HL-60 (cell line): Measurements from ENCODE around the gene ARMC9.

Experiments
- DNase-seq, 2 experiments: peaks; one replicate each; pipeline ENCODE4 v3.0.0-alpha.2; 2010 to 2020; ENCODE audit warnings: low read depth in 1 of 2, low spot score in 1 of 2
- H3K27ac ChIP-seq: fragments of 250-450 bp; sonication (Bioruptor Pico); replicated peaks from 2 replicates; pipeline ENCODE4 v1.5.1; 2020; ENCODE audit warnings: mild to moderate bottlenecking, moderate library complexity
- H3K27me3 ChIP-seq: fragments of 250-450 bp; sonication (Bioruptor Pico); 2 replicates; pipeline ENCODE4 v1.5.1; 2021; ENCODE audit warnings: mild to moderate bottlenecking, moderate library complexity; ENCODE audit not compliant: insufficient read depth, poor library complexity, severe bottlenecking
- H3K4me3 ChIP-seq: replicated peaks from 2 replicates; pipeline ENCODE4 v1.5.1; 2011; ENCODE audit warnings: mild to moderate bottlenecking, control low read depth, low read length; ENCODE audit not compliant: insufficient read depth
- GABPA ChIP-seq: IDR thresholded peaks from 2 replicates; pipeline ENCODE4 v1.6.1; 2012; ENCODE audit warnings: low read depth
- POLR2AphosphoS5 ChIP-seq: IDR thresholded peaks from 2 replicates; pipeline ENCODE4 v1.6.1; 2012; ENCODE audit warnings: low read depth
- SPI1 ChIP-seq: IDR thresholded peaks from 2 replicates; pipeline ENCODE4 v1.6.1; 2012; ENCODE audit warnings: low read depth, mild to moderate bottlenecking, borderline replicate concordance
- TF ChIP-seq, protein P1 (sequence below): IDR thresholded peaks from one replicate; pipeline ENCODE4 v1.5.1; 2011; ENCODE audit warnings: low read length, control low read depth, inconsistent platforms; ENCODE audit not compliant: insufficient read depth
- TF ChIP-seq, protein P2 (sequence below): IDR thresholded peaks from 2 replicates; pipeline ENCODE4 v1.6.1; 2012; ENCODE audit warnings: low read depth; ENCODE audit not compliant: insufficient replicate concordance

Gene ARMC9

DNA sequence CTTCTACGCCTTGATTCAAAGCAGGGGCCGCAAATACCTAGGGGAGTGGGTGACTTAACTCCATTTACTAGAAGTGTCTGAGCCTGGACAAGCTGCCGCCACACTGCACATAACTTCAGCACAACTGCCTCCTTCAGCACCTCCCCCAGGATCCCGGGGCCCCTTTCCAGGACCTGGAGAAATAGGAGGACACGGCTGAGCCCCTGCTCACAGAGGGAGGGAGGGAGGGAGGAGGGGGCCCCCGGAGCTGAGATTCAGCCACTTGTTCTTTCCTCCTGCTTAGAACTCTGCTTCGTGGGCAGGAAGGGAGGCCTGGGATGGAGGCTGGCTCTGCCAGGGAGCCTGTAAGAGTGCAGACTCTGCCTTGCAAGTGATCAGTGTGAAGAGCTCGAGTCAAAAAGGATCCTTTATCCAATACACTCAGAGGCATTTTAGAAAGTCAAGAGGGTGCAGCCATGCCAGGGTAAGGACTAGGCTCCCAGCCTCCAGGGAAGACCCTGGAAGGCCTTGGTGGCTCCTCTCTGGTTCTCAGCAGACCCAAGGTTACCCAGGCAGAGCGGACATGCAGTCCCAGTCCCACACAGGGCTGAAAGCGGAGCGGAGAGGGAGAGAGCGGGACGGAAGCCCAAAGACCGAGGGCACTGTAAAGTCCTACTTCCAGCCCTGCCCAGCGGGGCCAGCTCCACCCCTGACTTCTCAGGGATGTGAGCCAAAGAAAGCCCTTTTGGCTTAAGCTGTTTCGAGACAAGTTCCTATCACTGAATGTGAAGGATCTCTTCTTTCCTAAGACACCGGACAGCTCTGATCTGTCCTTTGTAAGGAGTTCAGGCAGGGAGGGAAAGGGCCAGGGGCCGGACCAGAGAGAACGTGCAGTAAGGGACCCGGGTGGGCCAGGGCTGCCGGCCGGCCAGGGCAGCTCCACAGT, 8.6 kb upstream of the ARMC9 start:
- TF ChIP-seq, protein P1, sequence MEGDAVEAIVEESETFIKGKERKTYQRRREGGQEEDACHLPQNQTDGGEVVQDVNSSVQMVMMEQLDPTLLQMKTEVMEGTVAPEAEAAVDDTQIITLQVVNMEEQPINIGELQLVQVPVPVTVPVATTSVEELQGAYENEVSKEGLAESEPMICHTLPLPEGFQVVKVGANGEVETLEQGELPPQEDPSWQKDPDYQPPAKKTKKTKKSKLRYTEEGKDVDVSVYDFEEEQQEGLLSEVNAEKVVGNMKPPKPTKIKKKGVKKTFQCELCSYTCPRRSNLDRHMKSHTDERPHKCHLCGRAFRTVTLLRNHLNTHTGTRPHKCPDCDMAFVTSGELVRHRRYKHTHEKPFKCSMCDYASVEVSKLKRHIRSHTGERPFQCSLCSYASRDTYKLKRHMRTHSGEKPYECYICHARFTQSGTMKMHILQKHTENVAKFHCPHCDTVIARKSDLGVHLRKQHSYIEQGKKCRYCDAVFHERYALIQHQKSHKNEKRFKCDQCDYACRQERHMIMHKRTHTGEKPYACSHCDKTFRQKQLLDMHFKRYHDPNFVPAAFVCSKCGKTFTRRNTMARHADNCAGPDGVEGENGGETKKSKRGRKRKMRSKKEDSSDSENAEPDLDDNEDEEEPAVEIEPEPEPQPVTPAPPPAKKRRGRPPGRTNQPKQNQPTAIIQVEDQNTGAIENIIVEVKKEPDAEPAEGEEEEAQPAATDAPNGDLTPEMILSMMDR, result no peak
- no peak for TF ChIP-seq GABPA
- TF ChIP-seq, protein P2, sequence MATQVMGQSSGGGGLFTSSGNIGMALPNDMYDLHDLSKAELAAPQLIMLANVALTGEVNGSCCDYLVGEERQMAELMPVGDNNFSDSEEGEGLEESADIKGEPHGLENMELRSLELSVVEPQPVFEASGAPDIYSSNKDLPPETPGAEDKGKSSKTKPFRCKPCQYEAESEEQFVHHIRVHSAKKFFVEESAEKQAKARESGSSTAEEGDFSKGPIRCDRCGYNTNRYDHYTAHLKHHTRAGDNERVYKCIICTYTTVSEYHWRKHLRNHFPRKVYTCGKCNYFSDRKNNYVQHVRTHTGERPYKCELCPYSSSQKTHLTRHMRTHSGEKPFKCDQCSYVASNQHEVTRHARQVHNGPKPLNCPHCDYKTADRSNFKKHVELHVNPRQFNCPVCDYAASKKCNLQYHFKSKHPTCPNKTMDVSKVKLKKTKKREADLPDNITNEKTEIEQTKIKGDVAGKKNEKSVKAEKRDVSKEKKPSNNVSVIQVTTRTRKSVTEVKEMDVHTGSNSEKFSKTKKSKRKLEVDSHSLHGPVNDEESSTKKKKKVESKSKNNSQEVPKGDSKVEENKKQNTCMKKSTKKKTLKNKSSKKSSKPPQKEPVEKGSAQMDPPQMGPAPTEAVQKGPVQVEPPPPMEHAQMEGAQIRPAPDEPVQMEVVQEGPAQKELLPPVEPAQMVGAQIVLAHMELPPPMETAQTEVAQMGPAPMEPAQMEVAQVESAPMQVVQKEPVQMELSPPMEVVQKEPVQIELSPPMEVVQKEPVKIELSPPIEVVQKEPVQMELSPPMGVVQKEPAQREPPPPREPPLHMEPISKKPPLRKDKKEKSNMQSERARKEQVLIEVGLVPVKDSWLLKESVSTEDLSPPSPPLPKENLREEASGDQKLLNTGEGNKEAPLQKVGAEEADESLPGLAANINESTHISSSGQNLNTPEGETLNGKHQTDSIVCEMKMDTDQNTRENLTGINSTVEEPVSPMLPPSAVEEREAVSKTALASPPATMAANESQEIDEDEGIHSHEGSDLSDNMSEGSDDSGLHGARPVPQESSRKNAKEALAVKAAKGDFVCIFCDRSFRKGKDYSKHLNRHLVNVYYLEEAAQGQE, result no peak
- no peak for TF ChIP-seq SPI1
- TF ChIP-seq POLR2AphosphoS5, result no peak
- no peak overlapping the region for H3K4me3 ChIP-seq
- no peaks in the 10 kb centered on the region for H3K27me3 ChIP-seq
- no peak for DNase-seq
- H3K27ac ChIP-seq, result no peak overlapping the region

DNA sequence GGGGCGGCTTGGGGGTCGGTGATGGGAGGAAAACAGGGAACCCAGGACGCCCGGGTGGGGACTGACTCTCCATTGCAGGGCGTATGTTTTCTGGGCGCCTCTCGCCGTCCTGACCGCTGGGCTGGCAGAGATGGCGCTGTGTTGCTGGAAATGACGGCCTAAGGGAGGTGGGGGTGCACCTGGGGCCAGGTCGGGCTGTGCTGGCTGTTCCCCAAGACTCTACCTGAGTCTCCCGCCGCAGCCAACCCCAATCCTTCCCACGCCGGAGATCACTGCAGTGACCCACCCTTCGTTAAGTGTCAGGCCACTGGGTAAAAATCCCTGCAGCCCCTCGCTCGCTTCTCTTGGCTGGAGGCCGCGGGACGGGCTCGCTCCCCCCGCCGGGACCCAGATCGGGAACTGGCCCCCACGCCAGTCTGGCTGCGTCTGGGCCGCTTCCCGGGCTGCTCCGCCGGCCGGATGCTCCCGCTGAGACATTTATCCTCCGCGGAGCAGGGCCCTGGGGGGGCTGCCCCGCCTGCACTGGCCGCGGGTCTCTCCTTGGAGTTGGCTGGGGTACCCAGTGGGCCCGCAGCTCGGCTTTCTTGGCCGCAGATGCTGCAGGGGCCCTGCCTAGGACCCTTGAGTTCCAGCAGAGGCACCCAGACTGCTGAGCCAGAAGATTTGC, 7.8 kb upstream of the ARMC9 start:
- no peak for DNase-seq
- no peak for TF ChIP-seq SPI1
- Histone ChIP-seq H3K27me3 (no peaks in the 10 kb centered on the region), H3K27ac (no peak overlapping the region), H3K4me3 (no peak overlapping the region)

DNA sequence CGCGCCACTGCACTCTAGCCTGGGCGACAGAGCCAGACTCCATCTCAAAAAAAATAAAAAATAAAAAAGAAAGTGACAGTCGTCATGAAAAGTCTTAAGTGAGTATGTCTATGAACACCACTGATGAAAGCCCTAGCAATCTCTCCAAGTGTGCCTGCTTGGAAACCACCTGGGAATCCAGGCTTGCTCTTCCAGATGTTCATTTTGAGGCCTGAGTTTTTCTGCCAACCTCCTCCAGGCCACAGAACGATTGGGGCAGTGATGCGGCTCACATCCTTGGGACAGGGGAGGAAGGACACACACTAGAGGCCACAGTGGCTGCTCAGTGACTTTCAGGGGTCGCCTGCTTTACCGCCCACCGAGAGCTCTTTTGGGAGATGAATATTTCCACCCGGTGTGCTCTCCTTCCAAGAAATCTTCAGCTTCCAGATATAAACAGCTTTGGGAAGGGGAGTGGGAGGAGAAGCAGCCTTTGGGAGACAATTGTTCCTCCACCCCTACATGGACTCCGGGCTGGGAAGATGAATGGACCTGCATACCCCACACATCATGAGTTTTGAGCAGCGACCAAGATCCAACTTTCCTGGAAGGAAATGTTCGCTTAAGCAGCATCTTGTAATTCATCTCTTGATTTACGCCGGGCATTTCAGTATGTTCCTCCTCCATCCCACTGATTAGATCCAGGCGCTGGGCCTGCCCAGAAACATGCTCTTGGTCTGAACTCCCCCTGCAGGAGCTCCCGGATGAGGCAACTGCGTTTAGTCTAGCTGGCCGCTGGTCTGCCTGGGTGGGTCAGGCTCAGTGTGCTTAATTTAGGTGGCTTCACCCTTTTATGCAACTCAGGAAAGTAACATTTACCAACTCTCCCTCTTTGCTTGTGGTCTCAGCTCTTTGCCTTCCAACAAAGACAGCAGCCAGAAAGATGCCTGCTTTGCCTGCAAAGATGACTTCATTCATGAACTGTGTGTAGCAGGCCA, 6.2 kb upstream of the ARMC9 start:
- DNase-seq, result peak in 1 of 2 experiments; percentile 26
- no peaks in the 10 kb centered on the region for H3K27me3 ChIP-seq
- no peak for TF ChIP-seq POLR2AphosphoS5
- TF ChIP-seq, protein P1, result peak; percentile 31
- H3K4me3 ChIP-seq, result no peak overlapping the region
- no peak overlapping the region for H3K27ac ChIP-seq

DNA sequence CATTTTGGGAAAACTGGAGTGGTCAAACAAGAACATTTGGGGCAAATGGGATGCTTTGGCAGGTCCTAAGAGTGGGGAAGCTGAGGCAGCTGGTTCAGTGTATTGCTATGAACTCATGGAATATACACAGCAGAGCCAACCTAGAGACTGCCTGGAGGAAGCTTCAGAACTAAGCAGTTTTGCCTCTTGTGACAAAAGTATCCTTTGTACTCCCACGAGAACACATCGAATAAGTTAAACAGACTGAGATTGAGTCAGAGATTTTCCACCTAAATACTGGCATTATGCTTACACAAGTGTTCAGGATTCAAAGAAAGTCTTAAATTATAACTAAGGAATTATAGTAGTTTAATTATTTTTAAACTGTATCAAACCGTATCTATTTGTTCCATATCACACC, 5.2 kb upstream of the ARMC9 start:
- DNase-seq, result no peak
- TF ChIP-seq POLR2AphosphoS5, result no peak
- no peak for TF ChIP-seq GABPA
- no peak for TF ChIP-seq SPI1
- TF ChIP-seq, protein P2, result no peak

More for the DNA sequence above, 5.2 kb upstream of the ARMC9 start:
- Histone ChIP-seq H3K27ac (no peak overlapping the region), H3K27me3 (no peaks in the 10 kb centered on the region), H3K4me3 (no peak overlapping the region)
